HG02588 (cell line): ENCODE data around the gene ANKDD1B.
"Not testable (repeated sequence)": the region's sequence is repeated elsewhere in the genome, so short reads cannot be mapped to it uniquely, and the experiment has no call there.

Experiments used
- ATAC-seq: cut with Tn5 transposase; IDR thresholded peaks from one replicate; pipeline ENCODE4 v1.9.1; 2021; ENCODE audit warnings: mild to moderate bottlenecking, moderate library complexity; ENCODE audit not compliant: unreplicated experiment

ANKDD1B gene

DNA sequence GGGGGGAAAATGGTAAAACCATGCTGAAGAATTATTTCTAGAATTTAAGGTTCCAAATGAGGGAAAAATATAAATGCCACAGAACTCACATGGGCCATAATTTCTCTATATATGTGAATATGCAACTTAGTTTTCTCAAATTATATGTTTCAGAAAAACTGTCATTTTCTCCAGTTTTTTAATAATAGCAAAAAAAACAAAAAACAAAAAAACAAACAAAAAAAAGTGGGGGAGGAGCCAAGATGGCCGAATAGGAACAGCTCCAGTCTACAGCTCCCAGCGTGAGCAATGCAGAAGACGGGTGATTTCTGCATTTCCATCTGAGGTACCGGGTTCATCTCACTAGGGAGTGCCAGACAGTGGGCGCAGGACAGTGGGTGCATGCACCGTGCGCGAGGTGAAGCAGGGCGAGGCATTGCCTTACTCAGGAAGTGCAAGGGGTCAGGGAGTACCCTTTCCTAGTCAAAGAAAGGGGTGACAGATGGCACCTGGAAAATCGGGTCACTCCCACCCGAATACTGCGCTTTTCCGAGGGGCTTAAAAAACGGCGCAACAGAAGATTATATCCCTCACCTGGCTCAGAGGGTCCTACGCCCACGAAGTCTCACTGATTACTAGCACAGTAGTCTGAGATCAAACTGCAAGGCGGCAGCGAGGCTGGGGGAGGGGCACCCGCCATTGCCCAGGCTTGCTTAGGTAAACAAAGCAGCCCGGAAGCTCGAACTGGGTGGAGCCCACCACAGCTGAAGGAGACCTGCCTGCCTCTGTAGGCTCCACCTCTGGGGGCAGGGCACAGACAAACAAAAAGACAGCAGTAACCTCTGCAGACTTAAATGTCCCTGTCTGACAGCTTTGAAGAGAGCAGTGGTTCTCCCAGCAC lies 84.5 kb downstream of the ANKDD1B start:
- not testable (repeated sequence) for ATAC-seq

DNA sequence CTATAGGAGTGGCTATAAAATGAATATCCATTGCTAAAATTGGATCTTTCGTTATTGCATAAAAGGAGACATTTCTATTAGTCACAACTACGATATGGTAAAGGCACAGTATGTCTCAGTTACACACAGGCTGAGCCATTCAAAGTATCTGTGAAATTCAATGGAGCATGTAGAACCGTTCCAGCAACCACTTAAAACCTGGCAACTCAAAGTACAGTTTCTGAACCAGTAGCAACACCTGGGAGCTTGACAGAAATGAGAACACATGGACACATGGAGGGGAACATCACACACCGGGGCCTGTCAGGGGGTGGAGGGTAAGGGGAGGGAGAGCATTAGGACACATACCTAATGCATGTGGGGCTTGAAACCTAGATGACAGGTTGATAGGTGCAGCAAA lies 90.6 kb downstream of the ANKDD1B start:
- ATAC-seq = no peak

DNA sequence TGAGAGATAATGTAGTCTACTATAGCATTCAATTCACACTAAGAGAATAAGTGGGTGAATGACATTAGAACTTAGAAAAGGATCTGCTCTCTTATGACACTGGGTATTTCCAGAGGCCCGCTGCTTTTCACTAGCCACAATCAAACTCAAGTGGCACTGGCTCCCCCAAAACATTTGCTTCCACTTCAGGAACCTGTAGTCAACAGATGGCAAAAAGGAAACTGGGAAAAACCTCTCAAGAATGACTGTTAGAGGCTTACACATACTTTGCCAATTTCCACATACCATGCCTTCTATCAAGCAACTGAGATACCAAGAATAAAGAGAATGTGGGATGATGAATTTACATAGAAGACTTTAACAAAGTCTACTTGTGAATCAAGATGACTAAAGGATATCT lies 94.8 kb downstream of the ANKDD1B start:
- ATAC-seq = no peak

DNA sequence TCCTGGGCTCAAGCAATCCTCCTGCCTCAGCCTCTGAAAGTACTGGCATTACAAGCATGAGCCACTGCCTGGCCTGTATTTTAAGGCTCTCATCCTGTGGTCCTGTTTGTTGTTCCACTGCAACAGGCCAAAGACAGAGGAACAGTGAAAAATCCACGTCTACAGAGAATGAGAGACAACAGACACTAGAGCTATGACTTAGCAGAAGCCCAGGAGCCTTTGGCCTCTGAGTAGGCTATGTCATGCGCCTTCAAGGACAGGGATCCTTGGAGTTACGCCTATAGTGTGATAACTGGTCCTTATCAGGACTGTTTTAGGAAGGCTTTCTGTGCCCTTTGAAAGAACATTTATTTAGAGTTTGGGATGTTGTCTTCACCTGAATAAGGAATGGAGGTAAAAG lies 95.5 kb downstream of the ANKDD1B start:
- ATAC-seq = no peak

DNA sequence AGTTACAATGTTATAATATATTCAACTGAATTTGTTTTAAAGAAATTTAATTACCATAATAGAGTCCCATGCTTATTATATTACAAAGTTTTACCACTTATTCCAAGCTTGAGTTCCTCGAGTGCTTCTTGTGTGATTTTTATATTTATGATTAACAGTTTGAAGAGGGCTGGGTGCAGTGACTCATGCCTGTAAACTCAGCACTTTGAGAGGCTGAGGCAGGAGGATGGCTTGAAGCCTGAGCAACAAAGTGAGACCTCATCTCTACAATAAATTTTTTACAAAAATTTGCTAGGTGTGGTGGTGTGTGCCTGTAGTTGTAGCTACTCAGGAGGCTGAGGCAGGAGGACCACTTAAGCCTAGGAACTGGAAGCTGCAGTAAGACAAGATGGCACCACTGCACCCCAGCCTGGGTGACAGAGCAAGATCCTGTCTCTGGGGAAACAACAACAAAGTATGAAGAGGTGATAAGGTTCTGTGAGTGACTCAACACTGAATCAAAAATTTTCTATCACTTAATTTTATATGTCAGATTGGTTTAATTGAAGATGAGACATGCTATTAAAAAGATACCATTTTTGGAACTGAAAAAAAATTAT lies 96.8 kb downstream of the ANKDD1B start:
- no peak for ATAC-seq

DNA sequence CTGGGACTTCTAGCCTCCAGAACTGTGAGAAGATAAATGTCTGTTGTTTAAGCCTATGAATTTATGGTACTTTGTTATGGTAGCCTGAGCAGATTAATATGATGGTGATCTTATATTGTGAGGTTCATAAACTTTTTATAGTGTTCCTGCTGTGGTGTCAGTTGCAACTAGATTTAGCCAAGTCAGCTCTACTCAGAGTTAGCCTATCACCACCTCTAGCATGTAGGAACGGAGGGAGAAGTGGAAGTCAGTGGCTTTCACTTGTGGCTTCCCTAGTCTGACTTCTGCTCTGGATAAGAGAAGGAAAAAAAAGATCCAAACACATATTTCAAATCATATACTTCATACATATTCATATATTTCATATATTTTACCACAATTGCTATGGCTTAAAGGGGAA lies 99.4 kb downstream of the ANKDD1B start:
- no peak for ATAC-seq

DNA sequence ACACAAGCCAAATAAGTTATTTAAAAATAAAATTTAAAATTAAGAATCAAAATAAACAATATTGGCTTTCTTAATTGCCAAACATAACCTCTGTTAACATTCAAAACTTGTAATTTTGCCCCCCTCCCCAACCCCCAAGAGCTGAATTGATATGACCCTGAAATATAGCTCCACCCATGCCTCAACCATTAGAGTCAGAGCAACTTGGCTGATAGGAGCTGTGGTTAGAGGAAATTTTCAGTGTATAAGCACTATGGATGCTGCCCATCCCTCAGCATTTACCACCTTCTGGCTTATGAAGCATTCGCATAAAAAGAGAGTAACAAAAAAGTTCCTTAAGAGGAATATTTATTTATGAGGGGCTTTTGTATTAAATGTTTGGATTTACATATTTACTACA lies 99.9 kb downstream of the ANKDD1B start:
- ATAC-seq = no peak

DNA sequence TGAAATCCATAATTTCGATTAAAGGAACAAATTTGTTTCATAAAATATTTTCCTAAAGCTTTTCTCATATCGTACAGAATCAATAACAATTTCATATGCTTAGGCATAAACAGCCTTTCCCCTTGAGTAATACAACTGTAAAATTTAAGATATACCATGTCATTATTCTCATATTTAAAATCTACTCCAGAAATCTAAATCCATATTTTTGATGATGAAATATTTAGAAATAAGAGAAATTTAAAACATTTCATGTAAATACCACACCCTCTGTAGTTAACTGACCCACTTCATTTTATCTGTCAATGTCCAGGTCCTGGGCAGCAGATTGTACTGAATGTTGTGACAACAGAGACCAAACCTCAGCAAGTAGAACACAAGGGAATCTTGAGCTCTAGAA lies 100.8 kb downstream of the ANKDD1B start:
- ATAC-seq = no peak

DNA sequence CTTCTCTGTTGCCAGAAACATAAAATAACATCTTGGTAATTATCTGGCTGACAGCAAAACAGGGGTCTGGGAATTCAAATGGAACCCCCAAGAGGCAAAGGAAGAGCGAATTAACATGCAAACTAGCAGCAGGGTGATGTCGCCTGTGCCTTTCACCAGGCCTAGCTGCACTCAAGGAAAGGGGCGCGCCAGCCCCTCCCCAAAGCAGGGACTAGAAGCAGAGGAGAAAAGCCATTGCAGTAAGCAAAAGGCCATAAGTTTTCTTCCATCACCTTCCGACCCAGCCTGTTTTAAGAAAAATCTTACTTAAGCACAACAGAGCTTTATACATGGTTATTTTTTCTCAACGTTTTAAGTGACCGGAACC lies 105.4 kb downstream of the ANKDD1B start:
- peak; percentile 10 for ATAC-seq

DNA sequence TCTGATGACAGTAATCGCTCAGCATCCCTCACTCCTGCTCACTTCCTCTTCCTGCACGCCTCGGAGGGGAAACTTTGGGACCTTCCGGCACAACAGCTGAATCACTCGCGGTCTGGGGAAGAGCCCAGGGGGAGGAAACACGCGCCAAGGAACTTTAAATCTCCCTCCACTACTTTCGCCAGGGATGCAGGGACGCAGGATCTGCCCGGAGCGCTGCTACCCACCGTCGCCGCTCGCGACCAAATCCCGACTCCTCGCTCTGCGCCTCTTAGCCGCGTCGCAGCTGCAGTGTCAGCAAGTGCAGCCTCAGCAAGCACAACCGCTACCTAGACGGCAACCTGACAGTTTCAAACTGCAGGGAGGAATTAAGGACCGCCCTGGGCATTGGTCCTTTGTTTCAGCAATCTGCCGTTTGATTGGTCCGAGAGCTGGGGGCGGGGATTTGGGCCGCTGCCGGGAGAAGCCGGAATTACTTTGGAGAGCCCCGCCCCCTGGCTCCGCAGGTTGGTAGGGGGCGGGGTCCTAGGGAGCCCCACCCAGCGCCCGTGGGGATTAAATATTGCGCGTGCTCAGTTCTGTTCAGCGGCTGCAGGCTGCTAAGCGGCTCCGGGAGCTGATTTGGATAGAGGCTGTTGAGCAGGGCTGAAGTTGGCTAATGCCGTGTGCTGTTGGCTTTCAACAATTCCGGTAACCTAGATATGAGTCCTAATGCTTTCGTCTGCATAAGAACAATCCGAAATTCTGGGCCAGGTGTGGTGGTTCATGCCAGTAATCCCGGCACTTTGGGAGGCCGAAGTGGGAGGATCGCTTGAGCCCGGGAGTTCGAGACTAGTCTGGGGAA lies 106.0 kb downstream of the ANKDD1B start, which contains the start of gene POC5:
TSS of gene POC5 (minus strand) at position 356 of the 841 bp plus-strand sequence. CDS start 4,500 bp downstream, outside the sequence.
- peak; percentile 93 for ATAC-seq

DNA sequence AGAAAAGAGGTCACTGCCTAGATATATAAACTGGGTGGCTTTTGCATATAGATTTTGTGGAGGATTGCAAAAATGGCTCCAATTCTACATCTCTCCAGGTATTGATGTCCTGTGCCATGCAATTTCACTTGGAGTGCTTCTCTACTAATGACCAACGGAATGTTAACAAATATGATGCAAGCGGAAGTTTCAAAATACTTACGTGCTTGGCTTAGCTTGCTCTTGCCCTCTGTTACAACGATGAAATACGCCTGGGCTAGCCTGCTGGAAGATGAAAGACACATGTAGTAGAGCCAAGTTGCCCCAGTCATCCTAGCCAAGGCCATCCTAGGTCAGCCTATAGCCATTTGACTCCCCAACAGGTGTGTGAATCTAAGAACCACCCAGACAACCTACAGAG lies 109.6 kb downstream of the ANKDD1B start:
- no peak for ATAC-seq
